D721Med (cell line): Measurements from ENCODE around the gene SYNE2.

Source experiments
- DNase-seq: peaks from one replicate; pipeline ENCODE4 v3.0.0; 2011; ENCODE audit warnings: low spot score; ENCODE audit not compliant: insufficient read length
- FAIRE-seq: peaks from 2 replicates; lab custom pipeline; 2011; peaks lifted over from hg19 to GRCh38; lab: Jason Lieb, UNC
- TF ChIP-seq, protein P1 (sequence below): IDR thresholded peaks from 2 replicates; pipeline ENCODE4 v1.5.1; 2012; ENCODE audit warnings: mild to moderate bottlenecking, control low read depth; ENCODE audit not compliant: insufficient read depth; ENCODE audit errors: missing control alignments

SYNE2 gene

DNA sequence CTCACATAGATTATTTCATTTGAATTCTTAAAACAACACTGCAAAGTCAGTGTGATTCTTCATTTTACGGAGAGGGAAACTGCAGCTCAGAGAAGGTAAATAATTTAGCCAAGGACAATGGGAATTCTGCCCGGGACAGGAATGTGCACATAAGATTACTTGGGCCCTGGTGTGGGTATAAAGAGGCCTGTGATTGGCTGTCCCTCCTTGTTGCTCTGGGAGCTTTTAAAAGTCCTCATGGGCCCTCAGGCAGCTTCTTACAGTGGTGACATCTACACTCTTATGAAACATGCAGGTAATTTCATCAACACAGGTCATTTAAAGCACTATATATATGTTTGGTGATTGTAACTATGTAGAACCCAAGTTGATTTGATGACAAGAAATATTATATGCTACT is 341.0 kb downstream of the SYNE2 start:
- DNase-seq (no peak), FAIRE-seq (no peak)
- TF ChIP-seq, protein P1, sequence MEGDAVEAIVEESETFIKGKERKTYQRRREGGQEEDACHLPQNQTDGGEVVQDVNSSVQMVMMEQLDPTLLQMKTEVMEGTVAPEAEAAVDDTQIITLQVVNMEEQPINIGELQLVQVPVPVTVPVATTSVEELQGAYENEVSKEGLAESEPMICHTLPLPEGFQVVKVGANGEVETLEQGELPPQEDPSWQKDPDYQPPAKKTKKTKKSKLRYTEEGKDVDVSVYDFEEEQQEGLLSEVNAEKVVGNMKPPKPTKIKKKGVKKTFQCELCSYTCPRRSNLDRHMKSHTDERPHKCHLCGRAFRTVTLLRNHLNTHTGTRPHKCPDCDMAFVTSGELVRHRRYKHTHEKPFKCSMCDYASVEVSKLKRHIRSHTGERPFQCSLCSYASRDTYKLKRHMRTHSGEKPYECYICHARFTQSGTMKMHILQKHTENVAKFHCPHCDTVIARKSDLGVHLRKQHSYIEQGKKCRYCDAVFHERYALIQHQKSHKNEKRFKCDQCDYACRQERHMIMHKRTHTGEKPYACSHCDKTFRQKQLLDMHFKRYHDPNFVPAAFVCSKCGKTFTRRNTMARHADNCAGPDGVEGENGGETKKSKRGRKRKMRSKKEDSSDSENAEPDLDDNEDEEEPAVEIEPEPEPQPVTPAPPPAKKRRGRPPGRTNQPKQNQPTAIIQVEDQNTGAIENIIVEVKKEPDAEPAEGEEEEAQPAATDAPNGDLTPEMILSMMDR, result no peak

DNA sequence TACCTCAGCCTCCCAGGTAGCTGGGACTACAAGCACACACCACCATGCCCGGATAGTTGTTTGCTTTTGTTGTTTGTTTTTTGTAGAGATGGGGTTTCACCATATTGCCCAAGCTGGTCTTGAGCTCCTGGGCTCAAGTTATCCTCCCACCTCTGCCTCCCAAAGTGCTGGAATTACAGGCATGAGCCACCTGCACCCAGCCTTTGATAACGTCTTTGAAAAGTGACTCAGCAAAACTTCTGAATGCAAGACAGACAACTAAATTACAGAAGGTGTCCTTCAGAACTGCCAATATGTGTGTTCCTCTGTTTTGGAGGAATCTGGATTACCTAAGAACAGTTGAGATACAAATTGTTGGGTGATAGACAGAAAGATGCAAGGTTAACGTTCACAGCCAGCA is 341.6 kb downstream of the SYNE2 start:
- TF ChIP-seq, protein P1, result no peak
- DNase-seq (no peak), FAIRE-seq (no peak)

DNA sequence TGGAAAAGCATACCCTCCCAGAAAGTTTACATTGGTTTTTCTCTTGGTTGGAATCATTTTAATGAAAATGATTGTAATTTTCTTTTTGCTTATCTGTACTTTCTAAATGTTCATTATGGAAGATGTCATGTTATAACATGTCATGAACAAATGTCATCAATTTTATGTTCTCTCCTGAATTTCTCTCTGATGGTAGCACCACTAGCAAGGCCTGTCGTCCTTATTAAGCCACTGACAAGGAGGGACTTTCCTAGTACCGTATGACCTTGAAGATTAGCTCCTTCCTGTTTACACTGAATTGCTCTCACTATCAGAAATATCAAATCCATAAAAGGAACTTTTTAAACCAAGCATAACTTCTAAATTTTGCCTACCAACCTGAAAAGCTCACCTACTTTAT is 342.4 kb downstream of the SYNE2 start:
- FAIRE-seq, result no peak
- TF ChIP-seq, protein P1, result no peak
- DNase-seq, result no peak

DNA sequence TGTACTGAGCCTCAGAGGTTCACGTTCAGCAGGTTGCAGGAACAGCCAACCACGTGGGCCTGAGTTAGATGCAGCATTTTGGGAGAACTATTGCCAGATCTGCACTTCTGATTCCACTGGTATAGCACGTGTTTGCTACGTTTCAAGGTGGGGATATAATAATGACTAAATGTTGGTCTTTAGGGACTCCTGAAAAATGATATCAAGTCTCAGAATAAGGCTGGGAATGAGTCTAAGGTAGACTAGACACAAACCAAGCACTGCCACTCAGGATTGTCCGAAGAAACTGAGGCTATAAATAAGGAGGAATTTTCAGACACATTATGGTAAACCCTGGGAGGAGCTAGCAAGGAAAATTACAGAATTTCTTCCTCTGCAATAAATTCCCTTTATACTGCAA is 343.3 kb downstream of the SYNE2 start:
- FAIRE-seq, result no peak
- TF ChIP-seq, protein P1, result no peak
- DNase-seq, result no peak

DNA sequence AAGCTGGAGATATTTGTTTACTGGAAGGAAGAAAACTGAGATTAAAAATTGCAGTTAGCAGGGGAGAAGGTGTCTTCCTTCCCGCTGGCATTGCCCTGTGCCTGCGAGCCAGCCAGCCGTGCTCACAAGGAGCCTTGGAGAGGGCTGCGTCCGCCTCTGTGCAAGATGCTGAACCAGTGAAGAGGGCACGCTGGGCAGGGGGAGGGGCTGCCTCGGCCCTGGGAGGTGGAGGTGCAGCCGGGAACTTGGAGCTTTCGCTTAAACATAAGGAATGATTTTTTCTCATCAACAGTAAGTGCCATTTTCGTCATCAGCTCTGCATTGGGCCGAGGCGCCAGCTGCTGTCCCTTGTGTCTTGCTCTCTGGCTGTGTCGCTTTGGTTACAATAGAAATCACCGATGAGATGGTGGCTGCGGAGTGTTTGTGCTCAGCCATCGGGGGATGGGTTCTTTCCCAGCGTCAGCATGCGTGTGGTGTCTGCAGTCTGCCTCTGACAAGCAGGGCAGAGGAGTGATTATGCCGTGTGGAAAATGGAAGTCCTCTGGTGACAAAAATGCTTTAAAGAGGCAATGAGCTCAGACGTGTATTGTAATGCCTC is 344.1 kb downstream of the SYNE2 start:
- peak; percentile 35 for FAIRE-seq

DNA sequence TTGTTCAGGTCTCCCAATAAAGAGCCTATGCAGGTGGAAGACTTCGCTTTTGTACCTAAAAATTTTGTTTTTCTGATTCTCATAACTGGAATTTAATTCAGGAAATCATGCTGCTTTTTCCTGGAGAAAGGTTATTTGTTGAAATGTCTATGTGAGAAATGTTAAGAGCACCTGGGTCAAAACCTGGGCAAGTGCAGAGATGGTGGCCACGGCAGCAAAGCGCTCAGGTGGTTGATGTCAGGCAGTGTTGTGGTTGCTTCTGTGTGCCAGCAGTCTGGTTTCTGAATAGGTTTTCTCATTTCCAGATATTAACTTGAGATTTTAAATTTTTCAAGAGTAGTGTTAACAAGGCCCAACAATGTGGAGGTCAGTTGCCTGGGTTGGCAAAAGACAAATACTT is 345.2 kb downstream of the SYNE2 start:
- TF ChIP-seq, protein P1, result no peak
- FAIRE-seq, result no peak
- no peak for DNase-seq

More for the DNA sequence above, 344.1 kb downstream of the SYNE2 start:
- no peak for DNase-seq
- TF ChIP-seq, protein P1, result no peak

DNA sequence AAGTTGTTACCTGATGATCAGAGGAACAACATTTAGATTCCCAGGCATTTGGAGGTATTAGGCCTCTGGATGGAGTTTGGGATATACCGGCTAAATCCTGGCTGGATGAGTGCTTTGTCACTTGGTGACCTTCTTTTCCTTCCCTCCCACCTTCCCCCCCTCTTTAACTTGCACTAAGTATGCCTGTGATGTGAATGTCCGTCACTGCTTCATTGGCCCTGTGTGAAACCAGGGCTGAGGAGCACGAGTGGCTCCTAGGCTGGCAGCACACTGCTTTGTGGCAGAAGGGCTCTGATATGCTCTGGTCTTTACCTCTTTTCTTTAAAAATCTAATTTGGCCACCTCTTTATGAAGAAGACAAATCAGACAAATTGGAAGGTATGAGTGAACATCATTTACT is 345.7 kb downstream of the SYNE2 start:
- FAIRE-seq (no peak), DNase-seq (no peak)
- TF ChIP-seq, protein P1, result no peak
